Large intestine (tissue), 3 donors: ENCODE measurements around the gene SYT1. TPM values are rescaled to one million over a fixed set of nuclear protein-coding genes. Genes with fewer than 3 reads are reported as not detected.
A peak's percentile ranks its signal among the peaks of the same experiment; 100 is the strongest.

Experiments
- DNase-seq, 2 donors: peaks; one replicate each; pipeline versions ENCODE4 v3.0.0 to v3.0.0-alpha.2; 2013
- H3K27ac ChIP-seq: one replicate; pipeline ENCODE4 v1.5.1; 2013; ENCODE audit warnings: low read length
- H3K27me3 ChIP-seq: 2 replicates; pipeline ENCODE4 v1.6.1; 2013; ENCODE audit warnings: low read length; ENCODE audit not compliant: control insufficient read depth, insufficient read depth
- H3K36me3 ChIP-seq: 2 replicates; pipeline ENCODE4 v1.6.1; 2013; ENCODE audit warnings: low read length; ENCODE audit not compliant: control insufficient read depth, insufficient read depth
- H3K4me1 ChIP-seq: one replicate; pipeline ENCODE4 v1.6.1; 2013; ENCODE audit warnings: low read length; ENCODE audit not compliant: control insufficient read depth, insufficient read depth
- H3K4me3 ChIP-seq: one replicate; pipeline ENCODE4 v1.5.1; 2013; ENCODE audit warnings: low read length
- H3K9me3 ChIP-seq: one replicate; pipeline ENCODE4 v1.6.1; 2013; ENCODE audit warnings: mild to moderate bottlenecking, low read depth, low read length, moderate library complexity; ENCODE audit not compliant: control insufficient read depth
- WGBS: methylation state at CpG from one replicate; pipeline ENCODE4 v1.1.5; 2013; ENCODE audit warnings: low lambda C conversion rate; ENCODE audit not compliant: insufficient coverage; 5-methylcytosine and 5-hydroxymethylcytosine counted together
- polyA plus RNA-seq: library from polyadenylated mRNA; unstranded; fragments of 120-200 nt; gene quantifications from one replicate; pipeline ENCODE4 v1.2.1, GENCODE V29; 2013

Gene SYT1
- polyA plus RNA-seq, 1 donor: 12.6 TPM

DNA sequence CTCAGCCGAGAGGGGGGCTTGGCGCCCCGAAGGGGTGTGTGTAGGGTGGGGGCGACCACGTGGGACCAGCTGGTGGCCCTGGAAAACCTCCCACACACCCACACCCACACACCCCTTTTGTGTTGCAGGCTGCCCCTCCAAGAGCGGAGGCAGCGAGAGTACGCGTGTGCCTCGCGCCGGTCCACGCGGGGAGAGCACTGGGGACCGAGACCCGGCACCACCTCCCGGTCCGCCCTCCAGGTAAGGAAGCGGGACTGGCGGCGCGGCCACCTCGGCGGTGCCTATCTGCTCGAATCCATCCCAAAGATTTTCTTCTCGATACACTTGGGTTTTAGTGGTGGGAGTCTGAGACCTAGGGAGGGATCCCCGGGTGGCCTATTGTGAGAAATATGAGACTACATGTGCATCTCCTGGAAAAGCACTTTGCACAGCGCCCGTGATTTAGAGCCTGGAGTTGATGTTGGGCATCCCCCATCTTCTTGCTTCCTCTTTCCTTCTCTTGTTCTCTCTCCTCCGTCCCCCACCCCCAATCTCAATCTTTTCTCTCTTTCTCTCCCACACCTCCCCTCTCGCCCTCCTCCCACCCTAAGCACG is 393 bp downstream of the SYT1 start:
- DNase-seq: no peak

DNA sequence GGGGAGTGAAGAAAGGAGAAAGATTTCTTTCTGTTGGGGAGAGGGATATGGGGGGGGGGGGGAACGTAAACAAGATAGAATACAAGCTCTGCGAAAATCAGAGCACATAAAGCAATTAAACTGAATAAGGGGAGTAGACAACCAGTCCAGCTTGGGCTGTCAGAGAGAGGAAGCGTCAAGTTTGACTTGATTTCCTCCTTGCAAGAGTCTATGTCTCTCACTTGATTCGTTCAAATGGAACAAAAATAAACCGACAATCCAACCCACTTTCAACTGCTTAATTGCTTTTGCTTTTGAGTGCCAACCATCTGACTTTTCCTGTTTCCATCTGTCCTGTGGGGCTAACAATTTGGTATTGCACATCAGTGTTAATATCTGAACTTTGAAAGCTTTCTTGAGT is 942 bp downstream of the SYT1 start:
- WGBS: no CpG with 5 or more reads among the region's 5 CpGs
- H3K27ac ChIP-seq: no peak overlapping the region
- peaks cover 29% of the 10 kb centered on the region for H3K27me3 ChIP-seq
- H3K9me3 ChIP-seq: no peaks in the 10 kb centered on the region
- peak overlapping the region; percentile 47 for H3K4me3 ChIP-seq
- DNase-seq: no peak
- peaks cover 3% of the 10 kb centered on the region for H3K4me1 ChIP-seq
- H3K36me3 ChIP-seq: no peaks in the 10 kb centered on the region

More for the DNA sequence above, 393 bp downstream of the SYT1 start:
- no peaks in the 10 kb centered on the region for H3K9me3 ChIP-seq
- no peak overlapping the region for H3K27ac ChIP-seq
- peak overlapping the region; percentile 47 for H3K4me3 ChIP-seq
- peaks cover 29% of the 10 kb centered on the region for H3K27me3 ChIP-seq
- peaks cover 3% of the 10 kb centered on the region for H3K4me1 ChIP-seq
- WGBS: 10% methylated on average over 2 of the region's 32 CpGs
- H3K36me3 ChIP-seq: no peaks in the 10 kb centered on the region

DNA sequence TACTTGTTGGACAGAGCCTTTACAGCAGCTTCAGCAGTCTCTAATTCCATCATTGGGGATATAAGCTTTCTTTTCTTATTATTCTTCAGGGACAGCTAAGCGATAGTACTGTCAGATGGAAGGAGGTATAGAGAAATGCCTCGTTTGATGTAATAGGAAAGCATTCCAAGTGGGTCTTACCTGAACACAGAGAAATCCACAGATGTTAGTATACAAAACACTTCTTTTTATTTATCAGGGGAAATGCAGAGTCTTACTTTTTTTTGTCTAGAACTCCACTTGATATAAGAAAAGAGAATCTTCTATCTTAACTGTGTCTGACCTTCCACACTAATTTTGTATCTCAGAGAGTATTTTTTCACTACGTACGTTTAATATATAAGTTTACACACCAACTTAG is 1.9 kb downstream of the SYT1 start:
- Histone ChIP-seq H3K27me3 (peaks cover 29% of the 10 kb centered on the region), H3K4me3 (no peak overlapping the region), H3K9me3 (no peaks in the 10 kb centered on the region), H3K36me3 (no peaks in the 10 kb centered on the region), H3K4me1 (peaks cover 3% of the 10 kb centered on the region), H3K27ac (no peak overlapping the region)
- no peak for DNase-seq
- WGBS: 93% methylated on average over 3 of the region's 4 CpGs

DNA sequence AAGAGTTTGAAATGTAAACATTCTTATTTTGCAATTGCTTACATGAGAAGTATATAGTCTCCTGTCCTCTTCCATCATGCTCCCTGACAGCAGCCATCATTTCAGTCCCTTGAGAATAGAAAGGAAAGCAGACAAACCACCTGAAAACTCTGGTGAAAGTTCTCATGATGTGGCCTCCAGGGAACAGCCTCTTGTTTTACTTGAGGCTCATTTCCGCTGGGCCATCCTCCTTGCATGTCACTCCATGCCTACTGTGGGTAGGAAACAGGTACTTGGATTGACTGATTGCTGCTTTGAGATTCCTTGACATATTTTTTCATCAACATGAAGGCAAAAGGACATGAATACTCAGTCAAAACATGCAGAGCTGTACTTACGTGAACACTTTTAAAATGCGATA is 6.0 kb downstream of the SYT1 start:
- Histone ChIP-seq H3K9me3 (no peaks in the 10 kb centered on the region), H3K27ac (no peak overlapping the region), H3K4me3 (no peak overlapping the region), H3K4me1 (no peaks in the 10 kb centered on the region), H3K36me3 (no peaks in the 10 kb centered on the region), H3K27me3 (peaks cover 3% of the 10 kb centered on the region)
- 100% methylated on average over 2 of the region's 3 CpGs for WGBS
- DNase-seq: no peak

DNA sequence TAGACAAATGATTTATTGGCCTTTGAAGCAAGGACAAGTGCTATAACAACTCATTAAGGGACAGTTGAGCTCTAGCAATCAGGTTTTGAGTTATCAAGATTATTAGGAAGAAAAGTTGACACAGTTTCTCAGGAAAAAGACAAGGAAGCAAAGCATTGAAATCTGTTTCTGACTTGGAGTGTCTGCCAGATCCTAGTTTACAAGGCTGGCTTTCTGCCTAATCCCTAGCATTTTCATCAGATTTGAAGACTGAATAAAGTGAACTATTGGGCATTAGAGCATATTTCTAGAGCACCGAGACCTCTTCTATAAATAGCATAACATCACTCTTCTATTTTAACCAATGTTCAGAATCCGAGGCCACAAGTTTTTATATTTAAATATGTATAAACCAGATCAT is 7.0 kb downstream of the SYT1 start:
- H3K4me3 ChIP-seq: no peak overlapping the region
- H3K27ac ChIP-seq: no peak overlapping the region
- H3K4me1 ChIP-seq: no peaks in the 10 kb centered on the region
- no peak for DNase-seq
- no peaks in the 10 kb centered on the region for H3K9me3 ChIP-seq
- no peaks in the 10 kb centered on the region for H3K36me3 ChIP-seq
- no peaks in the 10 kb centered on the region for H3K27me3 ChIP-seq
- 80% methylated on average over 1 of the region's 2 CpGs for WGBS

DNA sequence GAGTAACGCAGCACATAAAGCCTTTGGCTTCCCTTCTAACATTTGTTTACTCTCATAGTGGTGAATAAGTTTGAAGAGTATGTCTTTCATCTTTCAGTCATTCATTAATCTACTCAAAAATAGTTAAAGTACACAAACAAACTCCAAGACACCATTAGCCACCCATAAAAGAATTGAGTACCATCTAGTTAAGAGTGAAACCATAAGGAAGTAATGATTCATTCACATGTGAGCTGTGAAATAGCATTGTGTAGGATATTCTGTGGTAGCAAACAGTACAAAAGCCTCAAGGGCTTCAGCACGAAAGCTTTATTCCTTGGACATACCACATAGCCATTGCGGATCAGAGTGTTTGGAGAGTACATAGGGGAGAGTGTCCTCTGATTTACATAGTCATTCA is 13.9 kb downstream of the SYT1 start:
- H3K4me3 ChIP-seq: no peak overlapping the region
- no peak for DNase-seq
- no peak overlapping the region for H3K27ac ChIP-seq
- H3K9me3 ChIP-seq: no peaks in the 10 kb centered on the region
- no peaks in the 10 kb centered on the region for H3K36me3 ChIP-seq
- no peaks in the 10 kb centered on the region for H3K27me3 ChIP-seq
- no CpG with 5 or more reads among the region's 3 CpGs for WGBS
- H3K4me1 ChIP-seq: no peaks in the 10 kb centered on the region

DNA sequence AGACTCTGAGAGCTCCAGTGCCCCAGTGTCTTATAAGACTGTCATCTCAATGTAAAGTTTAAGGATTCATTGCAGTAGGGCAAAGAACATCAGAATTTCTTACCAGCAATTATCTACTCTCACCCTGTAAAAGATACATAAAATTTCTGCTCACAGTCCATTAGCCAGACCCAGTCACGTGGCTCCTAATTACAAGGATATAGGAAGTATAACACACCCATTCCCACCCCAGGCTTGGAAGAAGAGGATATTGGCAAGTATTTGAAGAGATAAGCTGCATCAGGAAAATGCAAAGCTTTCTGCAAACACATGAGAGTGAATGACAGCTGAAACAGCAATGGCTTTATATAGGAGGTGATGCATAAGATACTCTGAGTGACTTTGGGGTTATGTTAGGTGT is 14.3 kb downstream of the SYT1 start:
- H3K4me3 ChIP-seq: no peak overlapping the region
- no peaks in the 10 kb centered on the region for H3K4me1 ChIP-seq
- DNase-seq: no peak
- H3K36me3 ChIP-seq: no peaks in the 10 kb centered on the region
- H3K27ac ChIP-seq: no peak overlapping the region
- H3K9me3 ChIP-seq: no peaks in the 10 kb centered on the region
- H3K27me3 ChIP-seq: no peaks in the 10 kb centered on the region
- WGBS: no CpG with 5 or more reads among the region's 1 CpG

DNA sequence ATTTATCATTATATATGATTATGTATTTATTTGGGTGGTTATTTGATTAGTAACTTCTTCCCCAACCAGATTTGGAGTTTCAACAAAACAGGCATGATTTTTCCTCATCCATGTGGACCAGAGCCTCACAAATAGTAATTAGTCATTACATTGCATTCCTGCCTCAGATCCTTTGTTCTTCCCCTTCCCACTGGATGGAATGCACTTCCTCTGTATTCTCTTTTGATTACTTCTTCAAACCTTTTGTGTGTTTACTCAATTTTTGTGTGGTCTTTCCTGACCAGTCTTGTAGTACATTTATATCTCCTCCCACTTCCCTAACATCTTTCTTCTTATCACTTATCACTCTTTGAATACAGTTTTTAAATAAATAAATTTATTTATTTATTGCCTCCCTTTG is 15.5 kb downstream of the SYT1 start:
- Histone ChIP-seq H3K9me3 (no peaks in the 10 kb centered on the region), H3K4me1 (no peaks in the 10 kb centered on the region), H3K27ac (no peak overlapping the region), H3K27me3 (no peaks in the 10 kb centered on the region), H3K4me3 (no peak overlapping the region), H3K36me3 (no peaks in the 10 kb centered on the region)
- DNase-seq: no peak

DNA sequence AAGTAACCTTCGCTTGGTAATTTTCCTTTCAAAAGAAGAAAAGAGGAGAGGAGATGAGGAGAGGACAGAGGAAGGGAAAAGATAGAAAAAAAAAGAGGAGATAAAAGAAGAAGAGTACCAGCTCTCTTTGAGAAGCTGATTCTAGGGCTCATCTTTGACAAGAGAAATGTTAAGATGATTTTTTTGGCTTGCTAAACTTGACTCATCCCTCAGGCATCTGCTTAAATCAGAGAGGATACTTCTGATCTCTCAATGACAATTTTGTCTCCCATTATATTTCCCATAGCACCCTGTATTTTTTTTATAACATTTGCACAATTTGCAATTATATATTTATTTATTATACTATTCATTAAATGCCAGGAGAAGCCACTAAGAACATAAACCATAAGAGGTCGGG is 17.1 kb downstream of the SYT1 start:
- H3K4me3 ChIP-seq: no peak overlapping the region
- 100% methylated on average over 1 of the region's 2 CpGs for WGBS

DNA sequence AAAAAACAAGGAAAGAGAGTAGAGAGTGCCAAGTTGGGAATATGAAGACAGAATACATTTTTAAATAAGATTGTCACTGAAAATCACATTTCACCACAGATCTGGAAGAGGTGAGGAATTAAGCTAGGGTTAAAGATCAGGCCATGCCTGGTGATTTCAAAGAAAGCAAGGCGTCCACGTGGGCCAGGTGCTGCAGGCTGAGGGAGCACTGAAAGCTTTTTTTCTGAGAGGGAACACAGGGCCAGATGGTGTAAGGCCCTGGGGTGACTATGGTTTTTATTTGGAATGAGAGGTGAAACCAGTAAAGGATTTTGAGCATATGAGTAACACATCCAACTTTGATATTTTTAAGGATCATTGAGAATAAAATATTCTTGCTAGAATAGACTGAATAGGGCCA is 20.9 kb downstream of the SYT1 start:
- Histone ChIP-seq H3K4me1 (no peaks in the 10 kb centered on the region), H3K27me3 (no peaks in the 10 kb centered on the region), H3K4me3 (no peak overlapping the region), H3K9me3 (no peaks in the 10 kb centered on the region), H3K27ac (no peak overlapping the region), H3K36me3 (no peaks in the 10 kb centered on the region)
- no peak for DNase-seq
- WGBS: 25% methylated on average over 2 of the region's 2 CpGs

More for the DNA sequence above, 17.1 kb downstream of the SYT1 start:
- Histone ChIP-seq H3K27me3 (no peaks in the 10 kb centered on the region), H3K9me3 (no peaks in the 10 kb centered on the region), H3K4me1 (no peaks in the 10 kb centered on the region), H3K36me3 (no peaks in the 10 kb centered on the region), H3K27ac (no peak overlapping the region)
- no peak for DNase-seq

DNA sequence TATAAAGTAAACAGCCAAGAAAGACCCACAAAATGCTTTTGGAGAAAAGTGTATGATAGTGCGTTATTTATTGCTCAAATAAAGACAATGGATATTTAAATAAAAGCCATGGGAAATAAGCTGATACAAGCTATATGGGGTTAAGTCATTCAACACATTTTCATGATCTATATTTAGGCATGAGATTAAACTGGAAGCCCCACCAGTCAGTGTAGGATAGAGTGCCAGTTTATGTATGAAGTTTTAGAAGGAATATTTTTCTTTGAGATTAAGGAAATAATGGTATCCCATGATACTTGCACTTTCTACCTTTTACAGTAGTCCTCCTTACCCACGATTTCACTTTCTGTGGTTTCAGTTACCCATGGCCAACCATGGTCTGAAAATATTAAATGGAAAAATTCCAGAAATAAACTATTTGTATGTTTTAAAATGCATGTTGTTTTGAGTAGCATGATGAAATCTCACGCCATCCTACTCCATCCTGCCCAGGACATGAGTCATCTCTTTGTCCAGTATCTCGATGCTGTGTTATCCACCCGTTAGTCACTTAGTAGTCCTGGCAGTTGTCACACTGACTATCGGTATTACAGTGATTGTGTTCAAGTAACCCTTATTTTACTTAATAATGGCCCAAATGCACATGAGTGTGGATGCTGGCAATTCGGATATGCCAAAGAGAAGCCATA is 22.3 kb downstream of the SYT1 start:
- Histone ChIP-seq H3K9me3 (no peaks in the 10 kb centered on the region), H3K27me3 (no peaks in the 10 kb centered on the region), H3K36me3 (no peaks in the 10 kb centered on the region), H3K27ac (no peak overlapping the region), H3K4me1 (no peaks in the 10 kb centered on the region), H3K4me3 (no peak overlapping the region)
- DNase-seq: no peak
- 100% methylated on average over 1 of the region's 7 CpGs for WGBS
